HS-5 (cell line): ENCODE measurements around the gene EDA.
"Not testable (repeated sequence)": the region's sequence is repeated elsewhere in the genome, so short reads cannot be mapped to it uniquely, and the experiment has no call there.

Experiments used
- DNase-seq: peaks from one replicate; pipeline ENCODE4 v3.0.0-alpha.2; 2012; ENCODE audit warnings: low read depth

Gene EDA

GRCh38 chrX:69959712-69960111, 343.8 kb downstream of the EDA start:
- no peak for DNase-seq

- no peak for DNase-seq
Observed at GRCh38 chrX:69961365-69962072, 345.6 kb downstream of the EDA start.

GRCh38 chrX:69968950-69969349, 353.0 kb downstream of the EDA start:
- no peak for DNase-seq

- DNase-seq: no peak
Observed at GRCh38 chrX:69969460-69969859, 353.5 kb downstream of the EDA start.

- DNase-seq: no peak
Observed at GRCh38 chrX:69987691-69988090, 371.8 kb downstream of the EDA start.

GRCh38 chrX:69988955-69989394, 373.1 kb downstream of the EDA start:
- no peak for DNase-seq

- DNase-seq: no peak
Observed at GRCh38 chrX:69991685-69992084, 375.8 kb downstream of the EDA start.

GRCh38 chrX:69993494-69993893, 377.6 kb downstream of the EDA start:
- no peak for DNase-seq

- DNase-seq: no peak
Observed at GRCh38 chrX:69995362-69996112, 379.6 kb downstream of the EDA start.

GRCh38 chrX:69996113-69996468, 380.2 kb downstream of the EDA start:
- DNase-seq: no peak

GRCh38 chrX:69998299-69998698, 382.4 kb downstream of the EDA start:
- not testable (repeated sequence) for DNase-seq

- no peak for DNase-seq
Observed at GRCh38 chrX:70001269-70001668, 385.4 kb downstream of the EDA start.

GRCh38 chrX:70001708-70002341, 385.9 kb downstream of the EDA start:
- no peak for DNase-seq

- no peak for DNase-seq
Observed at GRCh38 chrX:70007946-70008345, 392.0 kb downstream of the EDA start.

GRCh38 chrX:70009049-70009448, 393.1 kb downstream of the EDA start:
- DNase-seq: no peak

- DNase-seq: no peak
Observed at GRCh38 chrX:70009970-70010369, 394.1 kb downstream of the EDA start.

GRCh38 chrX:70012756-70013155, 396.8 kb downstream of the EDA start:
- DNase-seq: no peak

- DNase-seq: no peak
Observed at GRCh38 chrX:70013466-70014381, 397.8 kb downstream of the EDA start.

GRCh38 chrX:70016513-70016912, 400.6 kb downstream of the EDA start:
- DNase-seq: no peak

GRCh38 chrX:70022616-70023015, 406.7 kb downstream of the EDA start:
- no peak for DNase-seq

- no peak for DNase-seq
Observed at GRCh38 chrX:70025464-70025863, 409.6 kb downstream of the EDA start.
